HG03457 (cell line): Measurements from ENCODE around the gene ADORA2A.
"Not testable (repeated sequence)": the region's sequence is repeated elsewhere in the genome, so short reads cannot be mapped to it uniquely, and the experiment has no call there.

Source experiments
- ATAC-seq: cut with Tn5 transposase; IDR thresholded peaks from one replicate; pipeline ENCODE4 v1.9.1; 2021; ENCODE audit warnings: moderate number of reproducible peaks; ENCODE audit not compliant: unreplicated experiment

ADORA2A gene

GRCh38 chr22:24482575-24482974, 55.2 kb downstream of the ADORA2A start:
- ATAC-seq: no peak

GRCh38 chr22:24482998-24483397, 55.6 kb downstream of the ADORA2A start:
- no peak for ATAC-seq

- no peak for ATAC-seq
Measured at GRCh38 chr22:24483976-24484545, 56.7 kb downstream of the ADORA2A start.

GRCh38 chr22:24485170-24485569, 57.8 kb downstream of the ADORA2A start:
- no peak for ATAC-seq

GRCh38 chr22:24485608-24486007, 58.2 kb downstream of the ADORA2A start:
- no peak for ATAC-seq

- ATAC-seq: no peak
Measured at GRCh38 chr22:24486501-24486921, 59.1 kb downstream of the ADORA2A start.

GRCh38 chr22:24489011-24489410, 61.6 kb downstream of the ADORA2A start:
- ATAC-seq: no peak

GRCh38 chr22:24489434-24489833, 62.0 kb downstream of the ADORA2A start:
- not testable (repeated sequence) for ATAC-seq
